Inflammatory macrophage treated with lipopolysaccharide for 4 hours (primary cell): ENCODE measurements around the gene MUC6.
"Not testable (repeated sequence)": the region's sequence is repeated elsewhere in the genome, so short reads cannot be mapped to it uniquely, and the experiment has no call there.

Experiments used
- DNase-seq: peaks from one replicate; pipeline ENCODE4 v3.0.0-alpha.2; 2020

The MUC6 gene

DNA sequence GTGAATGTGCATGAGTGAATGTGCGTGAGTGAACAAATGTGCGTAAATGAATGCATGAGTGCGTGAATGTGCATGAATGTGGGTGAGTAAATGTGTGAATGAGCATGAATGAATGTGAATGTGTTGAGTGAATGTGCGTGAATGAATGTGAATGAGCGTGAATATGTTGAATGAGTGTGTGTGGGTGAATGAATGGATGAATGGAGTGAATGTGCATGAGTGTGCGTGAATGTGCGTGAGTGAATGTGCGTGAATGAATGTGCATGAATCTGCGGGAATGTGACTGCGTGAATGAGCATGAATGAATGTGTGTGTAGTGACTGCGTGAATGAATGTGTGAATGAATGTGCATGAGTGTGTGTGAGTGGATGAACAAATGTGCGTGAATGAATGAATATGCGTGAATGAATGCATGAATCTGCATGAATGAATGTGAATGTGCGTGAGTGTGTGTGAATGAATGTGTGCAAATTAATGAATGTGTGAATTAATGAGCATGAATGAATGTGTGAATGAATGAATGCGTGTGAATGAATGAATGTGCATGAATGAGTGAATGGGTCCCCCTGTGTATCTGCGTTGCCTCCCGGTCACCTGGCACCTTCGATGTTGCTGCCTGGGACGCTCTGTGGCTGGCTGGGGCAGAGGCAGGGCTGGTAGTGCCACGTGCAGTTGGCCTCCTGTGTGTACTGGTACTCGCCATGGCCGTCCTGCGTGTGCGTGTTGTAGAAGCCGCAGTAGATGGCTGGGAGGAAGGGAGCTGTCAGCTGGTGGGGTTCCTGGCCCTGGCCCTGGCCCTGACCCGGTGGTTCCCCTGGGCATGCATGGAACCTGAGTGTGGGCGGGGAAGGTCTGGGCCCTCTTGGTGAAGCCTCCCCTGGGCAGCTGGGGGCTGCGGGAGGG lies 13.4 kb downstream of the MUC6 start:
- no peak for DNase-seq

DNA sequence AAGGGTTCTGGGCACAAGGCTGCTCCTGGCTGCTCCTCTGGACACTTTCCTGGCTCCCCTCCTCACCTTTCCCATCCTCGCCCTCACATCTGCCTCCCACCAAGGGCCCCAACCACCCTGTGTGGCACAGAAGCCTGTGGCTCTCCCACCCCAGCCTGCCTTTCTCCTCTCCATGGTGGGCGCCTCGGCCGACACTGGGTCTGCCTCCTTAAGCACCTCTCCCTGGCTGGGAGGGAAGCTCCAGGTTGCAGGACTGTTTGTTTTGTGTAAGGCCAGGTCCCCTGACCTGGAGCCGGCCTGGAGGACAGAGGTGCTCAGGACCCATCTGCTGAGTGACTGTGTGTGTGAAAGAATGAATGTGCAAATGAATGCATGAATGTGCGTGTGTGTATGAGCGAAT lies 14.1 kb downstream of the MUC6 start:
- no peak for DNase-seq

DNA sequence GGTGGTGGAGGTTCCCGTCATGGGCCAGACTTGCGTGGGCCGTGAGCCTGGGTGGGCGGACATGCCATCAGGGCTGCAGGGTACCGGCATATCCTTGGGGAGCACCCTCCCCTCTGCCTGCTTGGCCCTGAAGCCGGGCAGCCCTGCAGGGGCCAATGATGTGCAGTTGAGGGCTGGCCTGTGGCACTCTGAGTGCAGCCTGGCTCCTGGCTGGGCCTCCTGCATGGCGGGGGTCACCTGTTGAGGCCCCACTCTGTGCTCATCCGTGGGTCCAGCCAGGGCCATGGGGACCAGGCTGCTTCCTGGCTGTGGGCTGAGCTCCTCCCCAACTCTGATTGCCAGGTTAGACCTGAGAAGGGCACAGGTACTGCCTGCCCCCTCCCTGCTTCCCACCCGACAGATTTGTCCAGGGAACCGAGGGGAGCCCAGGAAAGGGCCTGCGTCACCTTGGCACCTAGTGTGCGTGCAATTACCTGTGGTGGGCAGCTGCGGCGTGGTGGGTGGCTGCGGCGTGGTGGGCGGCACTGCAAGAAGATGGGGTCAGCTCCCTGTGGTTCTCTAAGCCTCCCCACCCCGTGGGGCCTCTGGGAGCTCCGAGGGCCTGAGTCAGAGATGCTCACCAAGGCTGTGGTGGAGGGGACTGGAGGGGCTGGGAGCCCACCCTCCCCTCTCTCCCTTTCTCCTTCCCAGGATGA lies 16.2 kb downstream of the MUC6 start:
- no peak for DNase-seq

DNA sequence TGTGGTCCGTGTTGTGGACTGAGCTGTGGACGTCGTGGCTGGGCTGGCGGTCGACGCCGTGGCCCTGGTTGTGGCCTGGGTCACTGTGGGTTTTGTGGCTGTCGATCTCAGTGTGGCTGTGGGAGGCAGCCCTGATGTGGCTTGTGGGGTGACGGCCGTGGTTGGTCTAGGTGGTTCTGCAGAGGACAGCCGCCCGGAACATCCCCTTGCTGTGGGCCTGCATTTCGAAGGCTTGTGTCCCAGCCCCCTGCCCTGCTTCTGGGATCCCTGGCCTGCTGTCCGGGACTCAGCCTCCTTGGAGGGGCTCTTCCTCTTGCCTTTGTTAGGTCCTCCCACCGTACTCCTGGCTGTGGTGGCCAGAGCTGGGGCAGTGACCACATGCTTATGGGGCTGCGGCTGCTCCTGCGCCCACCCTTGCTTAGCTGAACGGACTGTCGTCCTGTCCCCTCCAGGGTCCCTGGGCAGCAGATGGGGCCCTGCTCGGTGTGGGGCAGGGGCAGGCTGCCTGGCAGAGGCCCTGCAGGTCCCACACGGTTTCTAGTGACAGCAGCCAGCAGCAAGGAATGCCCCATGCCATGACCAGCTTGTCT lies 17.1 kb downstream of the MUC6 start:
- no peak for DNase-seq

DNA sequence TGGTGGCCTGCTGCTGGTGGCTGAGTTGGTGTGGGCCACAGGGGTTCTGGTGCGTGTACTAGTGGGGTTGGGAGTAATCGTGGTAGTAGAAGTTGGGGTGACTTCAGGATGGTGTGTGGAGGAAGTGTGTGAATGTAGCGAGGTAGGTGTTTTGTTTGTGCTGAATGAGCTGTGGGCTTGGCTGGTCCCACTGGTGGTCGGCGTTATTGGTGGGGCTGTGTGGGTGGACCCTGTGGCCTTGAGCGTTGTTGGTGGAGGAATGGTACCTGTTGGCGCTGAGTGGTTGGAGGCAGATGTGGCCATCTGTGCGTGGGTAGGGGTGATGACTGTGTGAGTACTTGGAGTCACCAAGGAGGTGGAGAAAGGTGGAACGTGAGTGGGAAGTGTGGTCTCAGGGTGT lies 18.4 kb downstream of the MUC6 start:
- DNase-seq: no peak

DNA sequence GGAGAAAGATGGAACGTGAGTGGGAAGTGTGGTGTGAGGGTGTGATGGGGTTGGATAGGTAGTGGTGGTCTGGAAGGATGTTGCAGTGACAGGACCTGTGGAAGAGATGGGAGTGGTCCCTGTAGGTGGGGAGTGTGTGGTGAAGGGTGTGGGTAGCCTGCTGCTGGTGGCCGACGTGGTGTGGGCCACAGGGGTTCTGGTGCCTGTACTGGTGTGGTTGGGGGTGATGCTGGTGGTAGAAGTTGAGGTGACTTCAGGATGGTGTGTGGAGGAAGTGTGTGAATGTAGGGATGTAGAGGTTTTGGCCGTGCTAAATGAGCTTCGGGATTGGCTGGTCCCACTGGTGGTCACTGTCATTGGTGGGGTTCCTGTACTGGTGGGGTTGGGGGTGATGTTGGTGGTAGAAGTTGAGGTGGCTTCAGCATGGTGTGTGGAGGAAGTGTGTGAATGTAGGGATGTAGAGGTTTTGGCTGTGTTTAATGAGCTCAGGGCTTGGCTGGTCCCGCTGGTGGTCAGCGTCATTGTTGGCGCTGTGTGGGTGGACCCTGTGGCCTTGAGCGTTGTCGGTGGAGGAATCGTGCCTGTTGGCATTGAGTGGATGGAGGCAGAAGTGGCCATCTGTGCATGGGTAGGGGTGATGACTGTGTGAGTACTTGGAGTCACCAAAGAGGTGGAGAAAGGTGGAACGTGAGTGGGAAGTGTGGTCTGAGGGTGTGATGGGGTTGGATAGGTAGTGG lies 19.1 kb downstream of the MUC6 start:
- no peak for DNase-seq

DNA sequence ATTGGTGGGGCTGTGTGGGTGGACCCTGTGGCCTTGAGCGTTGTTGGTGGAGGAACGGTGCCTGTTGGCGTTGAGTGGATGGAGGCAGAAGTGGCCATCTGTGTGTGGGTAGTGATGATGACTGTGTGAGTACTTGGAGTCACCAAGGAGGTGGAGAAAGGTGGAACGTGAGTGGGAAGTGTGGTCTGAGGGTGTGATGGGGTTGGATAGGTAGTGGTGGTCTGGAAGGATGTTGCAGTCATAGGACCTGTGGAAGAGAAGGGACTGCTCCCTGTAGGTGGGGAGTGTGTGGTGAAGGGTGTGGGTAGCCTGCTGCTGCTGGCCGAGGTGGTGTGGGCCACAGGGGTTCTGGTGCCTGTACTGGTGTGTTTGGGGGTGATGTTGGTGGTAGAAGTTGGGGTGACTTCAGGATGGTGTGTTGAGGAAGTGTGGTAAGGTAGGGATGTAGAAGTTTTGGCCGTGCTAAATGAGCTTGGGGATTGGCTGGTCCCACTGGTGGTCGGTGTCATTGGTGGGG lies 19.9 kb downstream of the MUC6 start:
- DNase-seq: not testable (repeated sequence)

DNA sequence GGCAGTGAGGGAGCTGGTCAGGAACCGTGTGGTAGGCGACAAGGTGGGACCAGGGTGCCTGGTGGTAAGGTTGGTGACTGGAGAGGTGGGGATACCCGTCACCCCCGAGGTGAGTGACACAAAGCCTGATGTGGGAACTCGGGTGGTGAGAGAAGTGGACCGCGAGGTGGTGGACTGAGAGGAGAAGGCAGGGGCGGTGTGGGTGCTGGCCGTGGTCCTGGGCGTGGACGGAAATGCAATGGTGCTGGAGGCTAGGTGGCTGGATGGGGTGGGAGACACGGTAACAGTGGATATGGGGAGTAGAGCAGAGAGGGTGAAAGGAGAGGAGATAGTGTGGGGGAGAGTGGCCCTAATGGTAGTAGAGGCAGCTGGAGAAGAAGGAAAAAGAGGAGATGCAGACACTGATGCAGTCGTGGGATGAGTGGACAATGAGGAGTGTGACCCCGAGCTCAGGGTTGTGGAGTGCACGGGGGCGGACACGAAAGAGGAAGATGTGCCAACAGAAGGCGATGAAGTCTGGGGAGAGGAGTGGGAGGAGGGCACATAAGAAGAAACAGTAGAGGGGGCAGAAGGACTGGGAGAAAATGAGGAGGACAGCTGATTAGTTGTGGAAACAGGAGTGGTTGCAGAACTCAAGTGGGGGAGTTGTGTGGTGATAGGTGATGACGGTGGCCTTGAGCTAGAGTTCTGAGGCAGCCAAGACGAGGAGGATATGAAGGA lies 20.5 kb downstream of the MUC6 start:
- peak; percentile 61 for DNase-seq

DNA sequence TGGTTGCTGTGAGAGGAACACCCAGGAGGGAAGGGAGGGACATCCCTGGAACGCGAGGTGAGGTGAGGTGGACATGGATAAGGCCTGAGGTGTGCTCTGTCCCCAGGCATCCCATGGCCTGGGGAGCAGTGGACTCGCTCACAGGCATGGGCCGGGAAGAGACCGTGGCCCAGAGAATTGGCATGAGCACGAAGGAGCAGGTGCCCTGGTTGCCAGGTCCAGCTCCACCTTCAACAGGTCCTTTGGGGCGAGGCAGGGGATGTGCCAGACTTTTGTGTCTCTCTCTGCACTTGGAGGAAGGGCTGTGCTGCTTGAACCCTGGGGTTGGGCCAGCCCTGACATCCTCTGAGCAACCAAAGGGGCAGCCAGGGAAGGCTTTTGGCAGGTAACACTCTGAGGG lies 21.5 kb downstream of the MUC6 start:
- DNase-seq: no peak

DNA sequence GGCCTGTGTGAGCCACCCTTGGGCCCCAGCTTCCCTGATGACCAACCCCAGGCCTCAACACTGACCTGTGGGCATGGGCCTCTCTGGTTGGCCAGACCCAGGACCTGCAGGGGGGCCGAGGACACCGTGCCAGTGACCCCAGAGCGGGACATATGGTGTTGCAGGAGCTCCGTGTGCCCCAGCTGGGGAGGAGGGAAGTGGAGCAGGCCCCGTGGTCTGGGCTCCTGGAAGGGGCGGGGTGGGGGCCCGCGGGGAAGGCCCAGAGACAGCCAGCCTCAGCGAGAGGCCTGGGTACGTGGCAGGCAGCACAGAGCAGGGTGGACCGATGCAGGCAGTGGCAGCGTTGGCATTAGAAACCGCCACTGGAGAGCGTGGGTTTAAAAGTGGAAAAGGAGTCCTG lies 22.2 kb downstream of the MUC6 start:
- no peak for DNase-seq

DNA sequence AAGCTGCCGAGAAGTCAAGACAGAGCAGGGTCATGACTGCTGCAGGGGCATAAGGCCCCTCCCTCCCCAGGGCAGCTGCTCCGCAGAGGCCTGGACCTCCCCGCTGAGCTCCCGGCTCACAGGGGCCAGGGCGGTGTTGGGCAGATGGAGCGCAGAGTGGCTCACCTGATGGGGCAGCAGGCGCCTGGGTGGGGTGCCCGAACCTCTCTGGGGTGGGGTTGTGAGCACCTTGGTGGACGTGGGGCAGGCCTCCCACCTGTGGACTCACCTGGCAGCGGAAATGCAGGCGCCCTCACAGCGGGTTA lies 22.9 kb downstream of the MUC6 start:
- no peak for DNase-seq

DNA sequence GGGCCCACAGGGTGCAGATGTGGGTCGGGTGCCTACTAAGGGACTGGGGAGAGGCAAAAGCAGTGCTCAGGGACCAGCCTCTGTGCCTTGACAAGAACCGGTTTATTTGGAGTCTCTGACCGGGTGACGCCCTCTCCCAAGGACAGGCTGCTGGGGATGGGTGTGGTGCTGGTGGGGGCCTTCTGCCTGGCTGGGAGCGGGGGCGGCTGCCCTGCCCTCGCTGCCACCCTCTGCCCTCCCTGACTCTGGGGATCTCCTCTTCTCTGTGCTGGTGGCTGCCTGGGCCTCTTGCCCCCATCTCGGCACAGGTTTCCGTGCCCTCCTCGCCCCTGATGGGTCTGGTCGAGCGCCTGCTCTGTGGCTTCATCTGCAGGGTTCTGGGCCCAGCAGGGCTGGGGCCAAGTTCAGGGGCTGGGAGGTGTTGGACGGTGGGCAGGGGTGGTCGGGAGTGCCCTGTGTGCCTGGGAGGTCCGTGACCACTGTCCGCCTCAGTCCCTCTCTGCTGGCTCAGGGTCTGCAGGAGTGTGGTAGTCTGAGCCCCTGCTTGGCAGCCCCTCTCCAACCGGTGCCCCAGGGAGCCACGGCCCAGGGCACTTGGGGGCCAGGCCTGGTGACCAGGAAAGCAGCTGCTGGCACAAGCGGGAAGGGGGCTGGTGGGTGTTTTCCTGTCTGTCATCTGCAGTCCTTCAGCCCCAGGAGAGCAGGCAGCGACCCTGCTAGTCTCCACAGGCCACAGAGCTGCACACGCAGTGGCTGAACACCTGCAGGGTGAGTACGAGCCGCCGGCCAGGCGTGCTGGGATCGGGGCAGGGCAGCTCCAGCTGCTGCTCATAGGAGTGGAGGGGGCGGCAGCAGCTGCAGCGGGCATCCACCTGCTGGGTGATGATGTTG lies 23.5 kb downstream of the MUC6 start:
- no peak for DNase-seq

DNA sequence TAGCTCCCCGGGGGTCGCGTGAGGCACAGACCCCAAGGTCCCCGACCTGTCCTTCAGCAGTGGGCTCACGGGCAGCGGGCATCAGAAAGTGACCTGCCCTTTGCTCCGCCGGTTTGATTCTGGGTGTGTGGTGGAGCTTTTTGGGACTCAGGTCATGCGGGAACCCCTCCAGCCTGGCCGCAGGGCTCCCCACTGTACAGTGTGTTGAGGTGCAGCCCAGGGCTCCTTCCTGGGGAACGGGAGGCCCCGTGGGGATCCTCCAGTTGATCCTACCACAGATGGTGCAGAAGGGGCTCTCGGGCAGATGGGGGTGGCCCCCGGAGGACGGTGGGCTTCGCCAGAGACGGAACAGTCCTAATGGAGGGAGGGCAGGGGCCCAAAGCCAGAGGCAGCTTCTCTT lies 24.2 kb downstream of the MUC6 start:
- no peak for DNase-seq

DNA sequence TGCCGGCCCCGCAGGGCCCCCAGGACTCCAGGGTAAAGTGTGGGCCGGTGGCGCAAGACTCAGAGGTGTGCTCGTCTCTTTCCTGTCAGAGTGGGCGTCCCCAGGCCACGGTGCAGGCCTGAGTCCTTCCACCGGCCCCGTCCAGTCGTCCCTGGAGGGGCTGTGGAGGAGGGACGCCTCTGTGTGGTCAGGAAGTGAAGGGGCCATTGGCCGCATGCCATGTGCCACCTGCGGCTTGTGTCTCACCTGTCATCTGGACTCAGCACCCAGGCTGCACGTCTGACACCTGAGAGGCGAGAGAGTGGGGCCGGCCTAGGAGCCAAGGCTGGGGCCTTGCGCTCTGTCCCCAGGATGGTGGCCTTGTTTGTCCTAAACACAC lies 25.2 kb downstream of the MUC6 start:
- no peak for DNase-seq

DNA sequence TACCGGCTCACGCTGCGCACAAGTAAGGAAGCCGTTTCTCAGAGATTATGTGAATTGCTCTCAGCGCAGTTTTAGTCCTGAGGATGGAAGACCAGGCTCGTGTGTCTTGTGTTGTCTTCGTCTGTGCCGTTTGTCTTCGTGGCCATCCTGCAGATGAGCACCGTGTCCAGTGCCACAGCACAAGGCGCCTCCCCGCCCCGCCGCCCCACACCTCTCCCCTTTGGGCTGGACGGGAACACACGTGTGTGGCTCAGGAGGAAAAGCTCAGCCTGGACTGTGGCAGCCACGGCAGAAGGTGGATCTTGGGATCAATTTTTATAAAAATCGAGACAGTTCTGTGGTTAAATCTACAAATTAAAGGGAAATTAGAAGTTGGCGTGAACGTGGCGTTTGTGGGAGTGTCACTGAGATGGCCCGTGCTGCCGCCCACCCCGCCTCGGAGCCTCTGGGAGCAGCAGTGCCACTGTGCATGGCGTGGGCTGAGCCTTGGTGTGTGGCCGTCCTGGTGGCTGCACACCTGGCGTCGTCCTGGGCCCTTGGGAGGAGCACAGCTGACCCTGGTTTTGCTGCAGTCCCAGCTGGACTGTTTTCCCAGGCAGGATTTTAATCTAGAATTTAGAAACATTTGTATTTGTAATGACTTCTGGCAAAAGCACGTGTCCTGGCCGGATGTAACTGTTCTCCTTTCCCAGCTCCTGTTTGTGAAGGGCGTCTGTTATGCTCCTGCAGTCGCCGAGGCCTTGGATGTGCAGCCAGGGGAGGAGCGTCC lies 25.8 kb downstream of the MUC6 start:
- no peak for DNase-seq

DNA sequence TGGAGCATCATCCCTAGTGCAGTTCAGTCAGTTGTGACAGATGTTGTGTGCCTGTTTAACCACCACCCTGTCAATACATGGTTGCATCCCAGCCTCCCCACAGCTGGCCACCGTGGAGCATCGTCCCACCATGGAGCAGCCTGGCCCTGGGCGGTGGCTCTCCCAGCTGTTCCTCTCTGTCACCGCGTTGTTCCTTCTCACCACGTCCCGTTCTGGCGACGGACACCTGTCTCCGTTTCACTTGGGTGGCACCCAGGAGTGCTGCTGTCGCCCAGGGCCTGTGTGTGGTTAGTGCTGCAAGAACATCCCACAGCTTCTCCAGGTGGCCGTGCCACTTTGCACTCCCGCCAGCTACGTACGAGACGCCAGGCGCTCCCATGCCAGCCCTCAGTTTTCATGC lies 26.5 kb downstream of the MUC6 start:
- no peak for DNase-seq

DNA sequence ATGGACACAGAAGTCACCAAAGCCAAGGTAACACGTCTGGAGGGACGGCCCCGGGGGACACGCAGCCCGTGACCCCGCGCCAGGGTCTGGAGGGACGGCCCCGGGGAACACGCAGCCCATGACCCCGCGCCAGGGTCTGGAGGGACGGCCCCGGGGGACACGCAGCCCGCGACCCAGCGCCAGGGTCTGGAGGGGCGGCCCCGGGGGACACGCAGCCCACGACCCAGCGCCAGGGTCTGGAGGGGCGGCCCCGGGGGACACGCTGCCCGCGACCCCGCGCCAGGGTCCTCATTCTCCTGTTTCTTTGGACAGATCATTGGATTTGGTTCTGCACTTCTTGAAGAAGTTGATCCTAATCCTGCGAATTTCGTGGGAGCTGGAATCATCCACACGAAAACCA lies 27.1 kb downstream of the MUC6 start:
- no peak for DNase-seq

DNA sequence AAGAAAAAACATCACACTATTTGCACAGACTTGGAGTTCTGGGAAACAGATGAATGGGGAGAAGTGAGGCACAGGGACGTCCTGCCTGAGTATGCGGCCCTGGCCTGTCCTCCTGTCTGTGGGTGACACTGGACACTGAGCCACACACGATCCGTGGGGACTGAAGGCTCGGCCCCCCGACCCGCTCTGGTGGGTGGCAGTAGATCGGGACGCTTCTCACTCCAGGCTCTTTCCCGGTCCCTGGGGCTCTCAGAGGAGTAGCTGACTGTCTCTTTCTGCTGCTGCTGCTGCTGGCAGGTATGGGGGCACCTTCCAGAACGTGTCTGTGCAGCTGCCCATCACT lies 27.7 kb downstream of the MUC6 start:
- DNase-seq: no peak

DNA sequence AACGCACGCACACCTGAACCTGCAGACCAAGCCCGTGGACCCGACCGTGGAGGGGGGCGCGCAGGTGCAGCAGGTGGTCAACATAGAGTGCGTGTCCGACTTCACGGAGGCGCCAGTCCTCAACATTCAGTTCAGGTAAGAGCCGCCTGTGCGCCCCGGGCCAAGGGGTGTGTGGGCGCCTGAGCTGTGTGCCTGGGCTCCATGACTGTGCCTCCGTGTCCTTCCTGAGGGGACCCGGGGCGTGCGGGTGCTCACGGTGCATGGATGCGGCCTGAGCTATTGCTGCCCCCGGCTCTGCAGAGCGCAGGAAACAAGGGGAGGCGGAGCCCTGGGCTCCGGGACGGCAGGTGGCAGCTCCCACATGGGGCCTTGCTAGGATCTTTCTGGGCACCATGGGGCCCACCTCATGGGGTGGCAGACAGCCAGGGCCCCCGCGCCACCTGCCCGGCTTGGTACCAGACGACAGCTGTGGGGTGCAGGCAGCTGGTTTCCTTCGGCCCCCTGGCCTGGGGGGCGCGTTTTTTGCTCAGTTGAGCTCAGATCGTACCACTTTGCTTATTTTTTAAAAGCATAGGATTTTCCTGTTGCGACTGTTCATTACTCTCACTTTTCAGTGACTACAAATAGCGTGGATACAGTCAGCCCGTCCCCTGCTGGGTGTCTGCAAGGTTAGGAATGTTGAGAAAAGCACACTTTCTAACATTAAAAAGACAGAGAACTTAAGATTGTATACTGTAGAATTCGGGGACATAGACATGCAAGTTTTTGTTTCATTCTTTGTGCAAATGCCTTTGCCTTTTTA lies 28.3 kb downstream of the MUC6 start:
- DNase-seq: no peak

DNA sequence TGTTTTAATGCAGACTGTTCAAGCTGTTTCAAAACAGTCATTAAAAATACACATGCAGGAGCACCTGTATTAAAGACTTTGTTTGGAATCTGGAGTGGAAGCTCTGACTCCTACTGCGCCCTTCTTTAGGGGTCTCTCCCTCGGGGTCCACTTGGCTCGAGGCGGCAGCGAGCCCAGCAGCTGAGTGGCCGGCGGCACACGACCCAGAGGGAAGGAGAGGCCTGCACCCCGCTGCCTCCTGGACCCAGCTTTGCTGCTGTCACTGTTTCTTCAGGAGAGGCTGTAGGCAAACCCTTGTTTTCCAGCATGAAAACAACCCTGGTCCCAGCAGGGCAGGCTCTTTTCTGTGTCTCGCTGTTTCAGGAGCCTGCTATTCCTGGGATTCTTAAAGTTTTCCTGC lies 29.2 kb downstream of the MUC6 start:
- no peak for DNase-seq
